Stimulated activated CD4-positive, alpha-beta T cell treated with anti-CD3 and anti-CD28 coated beads, Interleukin-2, amount 100 ng/mL, for 24 hours (primary cell): ENCODE data around the gene BROX.

ENCODE experiments used
- DNase-seq, 2 donors: peaks; one replicate each; pipeline ENCODE4 v3.0.0-alpha.2; 2020

Gene BROX

GRCh38 chr1:222781251-222781650 lies 68.9 kb downstream of the BROX start:
- no peak for DNase-seq

GRCh38 chr1:222783051-222783450 lies 70.7 kb downstream of the BROX start:
- no peak for DNase-seq

- no peak for DNase-seq
These were observed 72.0 kb downstream of the BROX start for GRCh38 chr1:222784371-222784770.
